Kidney capillary endothelial cell (primary cell): ENCODE measurements around the gene SLC6A8.

Experiments used
- DNase-seq: peaks from one replicate; pipeline ENCODE4 v3.0.0-alpha.2; 2018; ENCODE audit warnings: low spot score

Gene SLC6A8

GRCh38 chrX:153648358-153649177 lies 39.2 kb upstream of the SLC6A8 start:
- no peak for DNase-seq

DNA sequence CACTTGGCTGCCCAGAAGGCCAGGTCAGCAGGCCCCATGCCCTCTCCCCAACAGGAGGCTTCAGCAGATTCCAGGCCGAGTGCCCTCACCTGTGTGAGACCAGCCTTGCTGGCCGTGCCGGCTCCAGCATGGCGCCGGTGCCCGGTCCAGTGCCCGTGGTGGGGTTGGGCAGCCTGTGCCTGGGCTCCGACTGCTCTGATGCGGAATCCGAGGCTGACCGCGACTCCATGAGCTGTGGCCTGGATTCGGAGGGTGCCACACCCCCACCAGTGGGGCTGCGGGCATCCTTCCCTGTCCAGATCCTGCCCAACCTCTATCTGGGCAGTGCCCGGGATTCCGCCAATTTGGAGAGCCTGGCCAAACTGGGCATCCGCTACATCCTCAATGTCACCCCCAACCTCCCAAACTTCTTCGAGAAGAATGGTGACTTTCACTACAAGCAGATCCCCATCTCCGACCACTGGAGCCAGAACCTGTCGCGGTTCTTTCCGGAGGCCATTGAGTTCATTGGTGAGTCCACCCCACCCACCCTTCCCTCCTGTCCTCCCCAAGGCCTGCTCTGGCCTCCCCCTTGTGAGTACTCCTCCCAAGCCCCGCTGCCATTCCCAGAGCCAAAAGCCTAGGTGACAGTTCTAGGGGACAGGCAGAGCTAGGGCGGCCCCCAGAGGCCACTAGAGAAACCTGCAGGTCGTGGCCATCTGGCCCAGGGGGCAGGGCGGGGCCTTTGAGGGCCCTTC lies 38.4 kb upstream of the SLC6A8 start:
- peak; percentile 25 for DNase-seq

GRCh38 chrX:153649915-153650782 lies 37.6 kb upstream of the SLC6A8 start:
- no peak for DNase-seq

GRCh38 chrX:153650959-153651358 lies 36.8 kb upstream of the SLC6A8 start:
- no peak for DNase-seq

DNA sequence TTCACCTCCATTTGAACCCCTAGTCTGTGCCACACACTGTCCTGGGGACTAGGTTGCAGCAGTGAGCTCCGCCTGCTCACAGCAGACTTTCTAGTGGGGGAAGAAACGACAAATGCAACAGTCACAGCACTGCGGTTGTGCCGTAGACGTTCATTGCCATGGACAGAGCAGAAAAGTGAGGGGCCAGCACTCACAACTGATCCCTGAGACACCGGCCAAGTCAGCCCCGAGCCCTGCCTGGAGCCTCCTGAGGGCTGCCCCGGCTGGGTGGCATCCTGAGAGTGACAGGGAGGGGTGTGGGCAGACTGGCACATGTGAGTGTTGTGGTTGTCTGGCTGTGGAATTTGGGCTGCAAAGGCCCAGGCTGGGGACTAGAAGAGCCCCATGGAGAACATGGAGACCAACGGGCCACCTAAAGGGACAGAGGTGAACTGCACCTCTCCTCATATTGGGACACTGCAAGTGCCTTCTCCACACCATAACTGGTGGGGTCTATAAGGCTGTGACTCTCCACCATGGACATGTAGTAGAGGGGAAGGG lies 36.1 kb upstream of the SLC6A8 start:
- no peak for DNase-seq

DNA sequence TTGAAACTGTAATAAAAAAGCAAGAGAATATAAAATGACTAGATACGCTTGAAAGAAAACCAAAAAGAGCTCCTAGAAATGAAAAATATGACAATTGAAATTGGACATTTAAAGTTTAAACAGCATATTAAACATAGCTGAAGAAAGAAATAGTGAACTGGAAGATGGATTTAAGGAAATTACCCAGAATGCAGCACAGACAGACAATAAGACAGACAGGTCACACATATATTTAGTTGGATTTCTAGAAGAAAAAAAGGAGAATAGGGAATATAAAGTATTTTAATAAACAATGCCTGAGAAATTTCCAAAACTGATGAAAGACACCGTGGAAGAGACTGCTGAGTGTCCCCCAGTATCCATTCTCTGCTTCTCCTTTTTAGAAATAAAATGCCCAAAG lies 34.2 kb upstream of the SLC6A8 start:
- DNase-seq: no peak

DNA sequence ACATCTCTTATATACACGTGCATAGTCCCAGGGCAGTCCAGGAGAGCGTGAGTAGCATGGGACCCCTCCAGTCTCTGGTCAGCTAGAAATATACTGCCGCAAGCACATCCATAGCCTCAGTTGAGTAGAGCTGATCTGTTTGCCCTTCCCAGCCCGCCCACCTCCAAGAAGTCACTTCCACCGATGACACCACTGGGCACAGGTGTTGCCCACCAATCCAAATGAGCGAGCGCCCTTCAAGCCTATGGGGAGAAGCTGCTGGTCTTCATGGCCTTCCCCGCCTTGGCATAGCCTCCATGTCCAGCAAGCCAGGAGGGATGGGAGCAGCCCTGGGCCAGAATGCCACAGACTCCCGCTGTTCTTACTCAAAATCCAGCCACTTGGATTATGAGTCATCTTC lies 30.6 kb upstream of the SLC6A8 start:
- DNase-seq: no peak

GRCh38 chrX:153659268-153659667 lies 28.5 kb upstream of the SLC6A8 start:
- no peak for DNase-seq

GRCh38 chrX:153662266-153662665 lies 25.5 kb upstream of the SLC6A8 start:
- no peak for DNase-seq

DNA sequence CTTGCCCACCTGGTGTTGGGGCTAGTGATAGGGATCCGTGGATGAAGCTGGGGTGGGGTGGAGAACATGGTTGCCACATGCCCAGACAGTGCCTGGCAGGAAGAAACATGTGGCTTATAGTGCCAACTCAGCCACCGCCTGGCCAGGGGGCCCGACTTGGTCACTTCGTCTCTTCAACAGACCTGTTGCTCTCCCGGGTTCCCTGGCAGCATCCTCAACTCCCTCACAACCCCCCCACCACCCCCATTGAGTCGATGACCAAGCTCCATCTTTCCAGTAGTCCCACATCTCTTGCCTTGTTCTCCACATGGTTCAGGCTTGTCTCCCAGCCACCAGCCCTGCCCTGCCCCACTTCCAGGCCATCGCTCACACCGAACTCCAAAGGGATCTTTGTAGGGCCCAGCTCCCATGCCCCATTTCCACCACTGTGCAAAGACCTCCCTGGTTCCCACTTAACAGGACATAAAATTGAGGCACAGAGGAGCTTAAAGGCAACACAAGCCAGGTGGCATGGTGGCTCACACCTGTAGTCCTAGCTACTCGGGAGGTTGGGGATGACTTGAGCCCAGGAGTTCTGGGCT lies 21.9 kb upstream of the SLC6A8 start:
- DNase-seq: no peak

DNA sequence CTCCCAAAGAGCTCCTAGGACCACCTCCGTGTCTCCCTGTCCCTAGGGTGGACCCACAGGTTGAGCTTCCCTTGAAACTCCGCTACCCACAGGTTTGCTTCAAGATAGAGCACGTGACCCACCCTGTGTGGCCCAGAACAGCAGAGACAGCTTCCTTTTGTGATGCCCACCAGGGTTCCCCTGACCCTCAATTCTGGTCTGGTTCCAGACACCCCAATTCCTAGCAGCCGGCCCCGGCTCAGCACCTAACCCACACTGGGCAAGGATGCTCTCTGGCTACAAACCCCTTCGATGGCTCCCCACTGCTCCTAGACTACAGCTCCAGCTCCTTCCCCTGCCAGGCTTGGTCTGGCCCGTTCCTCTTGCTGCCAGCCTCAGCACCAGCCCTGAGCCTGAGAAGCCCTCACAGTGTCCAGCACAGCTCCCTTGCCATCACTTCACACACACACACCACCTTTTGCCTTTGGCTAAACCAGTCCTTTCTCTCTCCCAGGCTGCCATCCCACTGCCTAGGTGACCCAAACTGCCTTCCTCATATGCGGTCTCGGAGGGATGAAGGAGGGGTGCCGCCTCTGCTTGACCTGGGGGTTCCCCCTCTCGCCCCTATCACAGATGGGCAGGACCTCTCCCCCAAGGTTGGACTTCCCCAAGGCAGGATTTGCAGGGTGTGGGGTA lies 20.3 kb upstream of the SLC6A8 start:
- DNase-seq: no peak

DNA sequence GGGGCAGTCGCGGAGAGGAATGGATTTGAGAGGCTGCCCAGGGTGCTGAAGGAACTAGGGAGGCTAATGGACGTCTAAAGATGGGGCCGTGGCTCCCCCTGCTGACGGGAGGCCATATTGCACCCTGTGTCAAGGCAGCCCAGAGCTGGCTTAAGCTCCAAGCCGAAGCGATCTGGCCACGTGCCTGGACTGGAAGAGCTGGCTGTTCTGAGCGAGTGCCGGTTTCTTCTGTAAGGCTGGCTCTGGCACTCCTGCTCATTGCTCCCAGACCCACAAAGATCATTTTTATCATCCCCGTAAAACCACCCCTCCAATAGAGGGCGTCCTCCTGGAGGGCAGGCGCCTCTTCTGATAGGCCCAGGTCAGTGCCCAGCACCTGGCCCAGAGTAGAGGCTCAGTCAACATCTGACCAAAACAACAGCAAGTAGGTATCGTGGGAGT lies 19.8 kb upstream of the SLC6A8 start:
- peak; percentile 31 for DNase-seq

GRCh38 chrX:153668423-153669173 lies 19.1 kb upstream of the SLC6A8 start:
- DNase-seq: no peak

DNA sequence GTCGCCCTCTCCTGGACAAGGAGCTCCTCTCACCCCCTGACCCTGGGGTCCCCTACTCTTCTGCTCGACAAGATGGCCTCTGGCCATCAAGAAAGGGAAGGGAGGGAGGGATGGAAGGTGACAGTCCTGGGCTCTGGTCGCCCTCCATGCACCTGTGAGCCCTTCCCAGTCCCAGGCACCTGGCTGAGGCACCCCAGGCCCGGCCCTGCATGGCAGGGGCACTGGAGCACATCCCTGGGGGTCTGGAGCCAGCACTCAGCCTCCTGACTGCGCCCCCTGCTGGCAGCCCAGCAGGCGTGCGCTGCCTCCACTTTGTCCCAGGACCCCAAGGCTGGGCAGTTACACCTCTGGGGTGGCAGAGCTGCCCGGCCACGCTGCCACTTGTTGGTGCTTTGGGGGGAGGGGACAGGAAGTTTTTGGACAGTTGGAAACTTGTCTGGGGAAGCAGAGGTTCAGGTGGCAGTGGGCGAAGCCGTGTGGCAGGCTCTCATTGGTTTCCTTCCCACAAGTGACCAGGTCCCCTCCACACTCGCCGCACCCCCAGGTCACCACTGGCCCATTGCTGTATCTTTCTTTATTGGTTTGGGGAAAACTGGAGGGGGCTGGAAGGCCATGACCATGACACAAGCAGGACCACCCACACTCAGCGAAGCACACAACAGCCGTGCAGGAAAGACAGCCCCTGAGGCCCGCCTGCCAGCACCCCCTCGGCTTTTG lies 18.4 kb upstream of the SLC6A8 start:
- DNase-seq: no peak

DNA sequence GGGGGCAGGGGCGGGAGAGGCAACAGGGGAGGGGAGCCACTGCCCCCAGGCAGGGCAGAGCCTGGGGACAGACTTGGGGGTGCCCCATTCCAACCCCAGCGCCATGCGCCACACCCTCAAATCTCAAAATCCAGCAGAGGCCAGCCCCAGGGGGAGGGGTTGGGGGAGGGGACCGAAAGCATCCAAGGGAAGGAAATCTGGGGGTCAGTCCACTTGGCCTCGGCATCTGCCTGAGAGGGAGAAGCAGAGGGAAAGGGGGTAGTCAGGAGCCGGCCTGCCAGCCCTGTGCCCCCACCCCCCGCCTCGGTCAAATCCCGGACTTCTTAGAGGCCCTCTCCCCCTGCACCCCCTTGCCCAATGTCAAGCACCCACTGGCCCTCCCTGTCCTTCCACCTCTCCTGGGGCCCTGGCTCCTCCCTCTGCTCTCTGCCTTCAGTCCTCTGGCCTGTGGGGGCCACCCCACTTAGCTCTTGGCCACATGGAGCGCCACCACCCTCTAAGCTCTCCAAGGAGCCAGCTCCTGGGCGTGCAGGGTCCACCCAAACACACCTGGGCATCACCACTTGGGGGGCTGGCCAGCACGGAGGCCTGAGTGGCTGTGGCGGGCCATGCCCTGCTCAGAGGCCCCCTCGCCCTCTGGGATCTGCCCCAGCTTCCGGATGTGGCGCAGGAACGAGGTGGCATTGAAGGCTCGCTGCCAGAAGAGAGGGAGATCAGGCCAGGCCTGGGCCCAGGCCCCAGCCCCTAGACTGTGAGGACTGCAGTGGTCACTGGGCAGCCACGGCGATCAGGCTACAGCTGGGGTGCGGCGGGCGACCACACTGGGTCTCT lies 17.6 kb upstream of the SLC6A8 start:
- no peak for DNase-seq

- no peak for DNase-seq
These were observed 16.8 kb upstream of the SLC6A8 start for GRCh38 chrX:153670748-153671588.

- no peak for DNase-seq
These were observed 15.9 kb upstream of the SLC6A8 start for GRCh38 chrX:153671589-153672530.
